Liver (tissue), 9 donors: ENCODE measurements around the gene SFTA2. TPM values are rescaled to one million over a fixed set of nuclear protein-coding genes. Genes with fewer than 3 reads are reported as not detected.
A peak's percentile ranks its signal among the peaks of the same experiment; 100 is the strongest.

ENCODE experiments used
- DNase-seq: peaks from one replicate; pipeline ENCODE4 v3.0.0-alpha.2; 2017; ENCODE audit warnings: low spot score
- H3K27ac ChIP-seq, 2 donors: one replicate each; pipeline ENCODE4 v1.7.0; 2013; ENCODE audit warnings: inconsistent platforms in 2 of 2, low read length in 2 of 2, control low read depth in 1 of 2, low read depth in 1 of 2, mild to moderate bottlenecking in 1 of 2
- H3K27me3 ChIP-seq, 4 donors: one replicate each; pipeline versions ENCODE4 v1.6.1 to v1.7.0; 2013; ENCODE audit warnings: low read length in 3 of 4, inconsistent platforms in 1 of 4, mild to moderate bottlenecking in 1 of 4, moderate library complexity in 1 of 4; ENCODE audit not compliant: control insufficient read depth in 4 of 4, insufficient read depth in 4 of 4
- H3K36me3 ChIP-seq, 4 donors: one replicate each; pipeline versions ENCODE4 v1.6.1 to v1.7.0; 2013; ENCODE audit warnings: low read length in 3 of 4, mild to moderate bottlenecking in 3 of 4, low read depth in 1 of 4, moderate library complexity in 1 of 4; ENCODE audit not compliant: control insufficient read depth in 4 of 4, insufficient read depth in 3 of 4
- H3K4me1 ChIP-seq, 4 donors: one replicate each; pipeline versions ENCODE4 v1.6.1 to v1.7.0; 2013; ENCODE audit warnings: low read length in 3 of 4, mild to moderate bottlenecking in 3 of 4, moderate library complexity in 1 of 4; ENCODE audit not compliant: control insufficient read depth in 4 of 4, insufficient read depth in 4 of 4
- H3K4me3 ChIP-seq, 3 donors: one replicate each; pipeline versions ENCODE4 v1.6.1 to v1.7.0; 2013; ENCODE audit warnings: low read length in 3 of 3, control low read depth in 1 of 3, low read depth in 1 of 3, mild to moderate bottlenecking in 1 of 3
- H3K9ac ChIP-seq, 2 donors: one replicate each; pipeline ENCODE4 v1.7.0; 2013; ENCODE audit warnings: low read length in 2 of 2, mild to moderate bottlenecking in 2 of 2, moderate library complexity in 2 of 2, control low read depth in 1 of 2, low read depth in 1 of 2
- H3K9me3 ChIP-seq, 4 donors: one replicate each; pipeline versions ENCODE4 v1.6.1 to v1.7.0; 2013; ENCODE audit warnings: low read length in 3 of 4; ENCODE audit not compliant: control insufficient read depth in 4 of 4
- ATF3 ChIP-seq: IDR thresholded peaks from 2 replicates; pipeline ENCODE4 v1.6.1; 2016; ENCODE audit warnings: antibody characterized with exemption
- EGR1 ChIP-seq, 2 donors: IDR thresholded peaks; 2 replicates each; pipeline ENCODE4 v1.6.1; 2016 to 2018; ENCODE audit warnings: antibody characterized with exemption in 2 of 2, low read depth in 2 of 2
- FOXA1 ChIP-seq: IDR thresholded peaks from 2 replicates; pipeline ENCODE4 v1.6.1; 2016; ENCODE audit warnings: antibody characterized with exemption
- FOXA2 ChIP-seq: IDR thresholded peaks from 2 replicates; pipeline ENCODE4 v1.6.1; 2016; ENCODE audit warnings: antibody characterized with exemption
- GABPA ChIP-seq, 2 donors: IDR thresholded peaks in 1 of 2; conservative IDR thresholded peaks in 1 of 2; 2 replicates each; pipeline ENCODE4 v1.6.1; 2016; ENCODE audit warnings: antibody characterized with exemption in 2 of 2, mild to moderate bottlenecking in 1 of 2, moderate library complexity in 1 of 2
- HNF4A ChIP-seq, 2 donors: conservative IDR thresholded peaks; 2 replicates each; pipeline ENCODE4 v1.6.1; 2016; ENCODE audit warnings: antibody characterized with exemption in 2 of 2, mild to moderate bottlenecking in 2 of 2
- JUND ChIP-seq, 2 donors: IDR thresholded peaks; 2 replicates each; pipeline ENCODE4 v1.6.1; 2016; ENCODE audit warnings: antibody characterized with exemption in 2 of 2
- NR2F2 ChIP-seq: IDR thresholded peaks from 2 replicates; pipeline ENCODE4 v1.6.1; 2016; ENCODE audit warnings: antibody characterized with exemption
- REST ChIP-seq: IDR thresholded peaks from 2 replicates; pipeline ENCODE4 v1.6.1; 2016; ENCODE audit warnings: antibody characterized with exemption, mild to moderate bottlenecking
- RXRA ChIP-seq, 2 donors: IDR thresholded peaks; 2 replicates each; pipeline ENCODE4 v1.6.1; 2017 to 2018; ENCODE audit warnings: antibody characterized with exemption in 2 of 2, mild to moderate bottlenecking in 1 of 2
- SP1 ChIP-seq: IDR thresholded peaks from 2 replicates; pipeline ENCODE4 v1.6.1; 2018; ENCODE audit warnings: antibody characterized with exemption, mild to moderate bottlenecking
- TAF1 ChIP-seq: conservative IDR thresholded peaks from 2 replicates; pipeline ENCODE4 v1.6.1; 2016; ENCODE audit warnings: antibody characterized with exemption, mild to moderate bottlenecking
- YY1 ChIP-seq: IDR thresholded peaks from 2 replicates; pipeline ENCODE4 v1.6.1; 2016; ENCODE audit warnings: antibody characterized with exemption, mild to moderate bottlenecking
- WGBS: extraction: QIAGEN DNeasy Blood & Tissue Kit; methylation state at CpG from one replicate; pipeline ENCODE4 v1.1.7; 2013; 5-methylcytosine and 5-hydroxymethylcytosine counted together
- polyA plus RNA-seq, 2 donors: library from polyadenylated mRNA; stranded (reverse) in 1 of 2; unstranded in 1 of 2; fragments of 200-250 nt in 1 of 2; fragments of >200 nt in 1 of 2; fragmentation: Nextera tagmentation in 1 of 2; extraction: Ambion mirVana in 1 of 2; gene quantifications; one replicate each; pipeline versions ENCODE4 v1.2.1 to v1.2.3, GENCODE V29; 2013 to 2015
- total RNA-seq, 2 donors: library from RNA; depleted of rRNA; stranded (reverse); fragments of >200 nt; gene quantifications; one replicate each; pipeline ENCODE4 v1.2.3, GENCODE V29; 2014
- donor health status: healthy.
- donor health status: healthy.
- donor health status: healthy.
- donor health status: healthy.
- donor health status: healthy.

Gene SFTA2
- total and polyA plus RNA-seq, 4 donors, result 0.60 TPM; not detected in 3

GRCh38 chr6:30960907-30961673 is 29.1 kb upstream of the SFTA2 start:
- Histone ChIP-seq H3K9me3 (no peaks in the 10 kb centered on the region), H3K4me3 (no peak overlapping the region), H3K27ac (no peak overlapping the region), H3K27me3 (peaks cover 0 to 6% (median under 1%) of the 10 kb centered on the region in 4 donors), H3K4me1 (no peaks in the 10 kb centered on the region), H3K36me3 (no peaks in the 10 kb centered on the region), H3K9ac (no peak overlapping the region)
- TF ChIP-seq JUND (IDR thresholded peaks at IDR 0.05), result no peak
- peak in 1 of 2 donors; percentile 7 for TF ChIP-seq RXRA (IDR thresholded peaks at IDR 0.05)
- DNase-seq, result no peak
- 52% methylated on average over 9 of the region's 9 CpGs for WGBS

GRCh38 chr6:30957716-30958115 is 25.7 kb upstream of the SFTA2 start:
- no peak for DNase-seq
- no peak overlapping the region for H3K27ac ChIP-seq
- H3K27me3 ChIP-seq, result peaks cover 0 to 11% (median under 1%) of the 10 kb centered on the region in 4 donors
- no peaks in the 10 kb centered on the region for H3K9me3 ChIP-seq
- no peak overlapping the region for H3K4me3 ChIP-seq
- no peak overlapping the region for H3K9ac ChIP-seq
- WGBS, result 85% methylated on average over 2 of the region's 2 CpGs
- H3K36me3 ChIP-seq, result no peaks in the 10 kb centered on the region
- no peak for TF ChIP-seq SP1
- TF ChIP-seq REST, result no peak
- TF ChIP-seq YY1, result no peak
- no peak for TF ChIP-seq NR2F2
- TF ChIP-seq EGR1 (IDR thresholded peaks at IDR 0.05; ENCODE audit: low read depth in 2 of 2), result no peak
- TF ChIP-seq FOXA2, result no peak
- no peak for TF ChIP-seq TAF1
- TF ChIP-seq HNF4A (conservative IDR thresholded peaks at IDR 0.05), result no peak
- TF ChIP-seq JUND (IDR thresholded peaks at IDR 0.05), result no peak
- no peak for TF ChIP-seq ATF3
- TF ChIP-seq RXRA (IDR thresholded peaks at IDR 0.05), result no peak
- no peak for TF ChIP-seq FOXA1
- TF ChIP-seq GABPA (IDR thresholded peaks at IDR 0.05 in 1 of 2, conservative IDR thresholded peaks at IDR 0.05 in 1 of 2), result no peak
- H3K4me1 ChIP-seq, result peaks cover 0 to 4% (median 0%) of the 10 kb centered on the region in 4 donors

- Histone ChIP-seq H3K9ac (no peak overlapping the region), H3K4me1 (peaks cover 0 to 4% (median 0%) of the 10 kb centered on the region in 4 donors), H3K27me3 (peaks cover 0 to 11% (median 3%) of the 10 kb centered on the region in 4 donors), H3K4me3 (peak overlapping the region in 1 of 3 donors; percentile 34), H3K36me3 (no peaks in the 10 kb centered on the region), H3K27ac (no peak overlapping the region), H3K9me3 (peaks cover 0 to 3% (median 0%) of the 10 kb centered on the region in 4 donors)
- DNase-seq, result no peak
- TF ChIP-seq GABPA (IDR thresholded peaks at IDR 0.05 in 1 of 2, conservative IDR thresholded peaks at IDR 0.05 in 1 of 2) (peak in 1 of 2 donors; percentile 24), TAF1 (no peak)
- WGBS, result 18% methylated on average over 46 of the region's 46 CpGs
Measured at GRCh38 chr6:30955367-30956042, 23.5 kb upstream of the SFTA2 start.
